DMS79 (cell line): ENCODE results near the gene GTF2IRD1.
A peak's percentile ranks its signal among the peaks of the same experiment; 100 is the strongest.
"Not testable (repeated sequence)": the region's sequence is repeated elsewhere in the genome, so short reads cannot be mapped to it uniquely, and the experiment has no call there.

ENCODE experiments used
- DNase-seq: peaks from one replicate; lab custom pipeline; 2025; lab: John Stamatoyannopoulos, UW

The GTF2IRD1 gene

GRCh38 chr7:74491490-74491889 is 37.8 kb downstream of the GTF2IRD1 start:
- not testable (repeated sequence) for DNase-seq

- no peak for DNase-seq
Measured at GRCh38 chr7:74493295-74493694, 39.6 kb downstream of the GTF2IRD1 start.

- no peak for DNase-seq
Measured at GRCh38 chr7:74494076-74494548, 40.4 kb downstream of the GTF2IRD1 start.

DNA sequence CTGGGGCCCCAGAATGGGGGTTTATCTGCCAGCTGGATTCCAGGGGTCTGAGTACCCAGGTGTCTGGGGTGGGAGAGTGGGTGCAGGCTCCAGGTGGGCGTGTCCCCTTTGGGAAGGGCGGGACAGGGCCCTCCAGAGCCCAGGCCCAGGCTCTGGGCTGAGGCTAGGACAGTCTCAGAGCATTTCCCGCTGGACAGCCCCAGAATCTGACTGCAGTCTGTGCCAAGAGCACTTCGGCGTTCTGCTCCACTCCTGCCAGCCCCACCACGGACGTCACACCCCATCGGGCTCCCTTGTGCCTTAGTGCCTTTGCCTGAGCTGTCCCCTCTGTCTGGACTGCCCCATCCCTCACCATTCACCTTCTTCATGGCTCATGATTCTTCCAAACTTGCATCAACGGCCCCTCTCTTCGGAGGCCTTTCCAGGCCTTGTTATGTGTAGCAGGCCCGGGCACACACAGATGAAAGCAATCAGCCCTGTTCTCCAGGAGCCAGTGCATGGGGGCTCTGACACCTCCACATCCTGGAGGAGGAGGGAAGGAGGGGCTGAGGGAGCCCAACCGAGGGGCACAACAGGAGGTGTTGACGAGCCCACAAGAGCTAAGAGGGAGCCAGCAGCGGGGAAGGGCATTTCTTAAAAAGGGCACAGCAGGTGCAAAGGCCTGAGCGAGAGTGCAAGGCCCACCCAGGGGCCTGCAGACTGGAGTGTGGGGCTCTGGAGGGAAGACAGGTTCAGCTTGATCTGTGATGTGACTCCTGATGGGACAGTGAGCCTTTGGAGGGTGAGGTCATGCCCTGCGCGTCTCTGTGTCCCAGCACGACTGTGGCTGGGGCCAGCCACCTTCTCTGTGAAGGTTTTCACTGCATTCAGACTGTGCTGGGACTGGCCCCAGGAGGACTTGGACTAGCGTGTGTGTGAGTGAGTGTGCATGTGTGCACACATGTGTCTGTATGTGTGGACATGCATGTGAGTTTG is 41.7 kb downstream of the GTF2IRD1 start:
- no peak for DNase-seq

- no peak for DNase-seq
Measured at GRCh38 chr7:74496272-74496671, 42.6 kb downstream of the GTF2IRD1 start.

DNA sequence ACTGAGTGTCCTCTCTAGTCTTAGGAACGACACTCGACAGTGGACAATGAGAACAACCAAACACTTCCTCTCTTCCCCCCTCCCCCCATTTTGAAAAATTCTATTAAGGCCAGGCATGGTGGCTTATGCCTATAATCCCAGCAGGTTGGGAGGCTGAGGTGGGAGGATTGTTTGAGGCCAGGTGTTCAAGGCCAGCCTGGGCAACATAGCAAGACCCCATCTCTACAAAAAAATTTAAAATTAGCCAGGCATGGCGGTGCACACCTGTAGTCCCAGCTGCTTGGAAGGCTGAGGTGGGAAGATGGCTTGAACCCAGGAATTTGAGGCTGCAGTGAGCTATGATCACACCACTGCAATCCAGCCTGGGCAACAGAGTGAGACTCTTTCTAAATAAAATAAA is 43.1 kb downstream of the GTF2IRD1 start:
- DNase-seq, result not testable (repeated sequence)

DNA sequence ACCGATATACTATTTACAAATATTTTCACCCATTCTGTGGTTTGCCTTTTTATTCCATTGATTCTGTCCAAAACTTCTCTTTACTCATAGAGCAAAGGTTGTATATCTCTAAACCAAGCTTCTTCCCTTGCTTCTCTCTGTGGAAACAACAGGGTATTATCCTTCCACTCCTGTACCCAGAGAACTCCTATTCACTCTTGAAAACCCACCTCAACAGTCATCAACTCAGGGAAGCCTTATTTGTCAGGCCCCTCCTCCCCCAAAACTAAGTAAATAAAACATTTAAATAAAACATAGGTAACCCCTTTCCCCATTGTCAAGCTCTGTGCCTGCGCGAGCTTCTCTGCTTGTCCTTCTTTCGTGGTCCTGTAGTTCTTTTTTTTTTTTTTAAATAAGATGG is 44.6 kb downstream of the GTF2IRD1 start:
- DNase-seq, result no peak

DNA sequence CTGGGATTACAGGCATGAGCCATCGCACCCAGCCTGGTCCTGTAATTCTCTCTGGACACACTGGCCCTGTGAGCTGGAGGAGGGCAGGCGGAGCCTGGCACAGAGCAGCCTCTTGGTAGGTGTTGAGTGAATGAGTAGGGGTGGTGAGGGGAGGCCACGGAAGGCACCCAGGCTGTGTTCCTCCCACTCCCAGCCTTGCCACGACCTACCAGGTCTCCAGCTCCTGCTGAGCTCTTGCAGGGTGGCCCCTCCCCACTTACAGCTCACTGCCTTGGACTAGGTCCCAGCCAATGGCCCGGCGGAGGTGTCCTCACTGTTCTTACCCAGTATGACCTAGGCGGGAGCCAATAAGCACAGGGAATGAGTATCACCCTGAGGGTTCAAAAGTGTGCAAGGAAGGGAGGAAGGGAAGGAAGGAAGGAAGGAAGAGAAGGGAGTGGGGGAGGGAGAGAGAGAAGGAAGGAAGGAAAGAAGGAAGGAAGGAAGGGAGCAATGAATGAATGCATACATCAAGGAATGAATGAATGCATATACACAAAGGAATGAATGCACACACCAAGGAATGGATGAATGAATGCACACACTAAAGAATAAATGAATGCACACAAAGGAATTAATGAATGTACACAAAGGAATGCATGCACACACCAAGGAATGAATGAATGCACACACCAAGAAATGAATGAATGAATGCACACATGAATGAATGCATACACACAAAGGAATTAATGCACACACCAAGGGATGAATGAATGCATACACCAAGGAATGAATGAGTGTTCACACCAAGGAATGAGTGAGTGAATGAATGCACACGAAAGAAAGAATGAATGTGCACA is 45.5 kb downstream of the GTF2IRD1 start:
- no peak for DNase-seq

DNA sequence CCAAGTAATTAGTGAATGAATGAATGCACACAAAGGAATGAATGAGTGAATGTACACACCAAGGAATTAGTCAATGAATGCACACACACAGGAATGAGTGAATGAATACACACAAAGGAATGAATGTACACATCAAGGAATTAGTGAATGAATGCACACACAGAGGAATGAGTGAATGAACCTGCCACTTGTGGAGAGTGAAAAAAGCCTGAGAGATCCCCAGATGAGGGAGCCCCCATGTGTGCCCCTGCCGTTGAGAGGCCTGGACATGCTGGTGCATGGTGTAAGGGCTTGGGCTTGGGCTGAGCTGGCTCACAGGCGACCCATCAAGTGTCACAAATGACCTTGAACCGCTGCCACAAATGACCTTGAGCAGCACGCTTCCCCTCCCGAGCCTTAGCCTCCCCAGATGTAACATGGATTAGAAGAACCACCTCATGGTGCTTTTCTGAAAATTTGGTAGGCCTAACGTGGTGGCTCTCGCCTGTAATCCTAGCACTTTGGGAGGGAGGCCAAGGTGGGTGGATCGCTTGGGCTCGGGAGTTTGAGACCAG is 46.2 kb downstream of the GTF2IRD1 start:
- DNase-seq, result no peak

DNA sequence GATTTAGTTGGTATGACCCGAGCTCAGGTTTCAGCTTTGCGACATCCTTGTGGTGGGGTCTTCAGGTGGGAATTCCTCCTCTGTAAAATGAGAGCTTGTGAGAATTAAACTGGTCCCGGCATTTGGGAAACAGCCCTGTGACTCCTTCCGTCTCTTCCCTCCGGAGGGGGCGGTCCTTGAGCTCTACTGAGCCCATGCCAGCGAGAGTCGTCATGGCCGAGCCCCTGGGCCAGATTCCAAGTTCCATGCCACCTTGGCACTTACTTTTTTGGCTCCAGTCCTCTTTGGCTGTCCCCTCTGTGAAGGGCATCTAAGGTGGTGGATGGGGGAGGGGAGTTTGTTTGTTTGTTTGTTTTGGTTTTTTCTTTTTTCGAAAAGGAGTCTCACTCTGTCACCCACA is 47.6 kb downstream of the GTF2IRD1 start:
- DNase-seq, result peak; percentile 46

- DNase-seq, result no peak
Measured at GRCh38 chr7:74502216-74502891, 48.6 kb downstream of the GTF2IRD1 start.

DNA sequence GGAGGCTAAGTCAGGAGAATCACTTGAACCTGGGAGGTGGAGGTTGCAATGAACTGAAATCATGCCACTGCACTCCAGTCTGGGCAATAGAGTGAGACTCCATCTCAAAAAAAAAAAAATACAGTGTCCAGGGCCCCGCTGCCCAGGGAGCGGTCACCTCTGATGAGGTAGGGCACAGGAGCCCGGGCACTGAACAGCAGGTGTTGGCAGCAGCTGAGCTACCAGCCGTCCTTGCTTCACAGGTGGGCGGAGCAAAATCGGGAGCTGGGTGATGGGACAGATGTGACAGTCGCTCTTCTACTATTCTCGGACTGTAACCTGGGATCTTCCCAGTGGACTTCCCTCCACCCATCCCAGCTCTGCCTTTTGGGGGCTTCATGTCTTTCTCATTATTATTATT is 49.4 kb downstream of the GTF2IRD1 start:
- DNase-seq, result no peak

- DNase-seq, result no peak
Measured at GRCh38 chr7:74503943-74504342, 50.2 kb downstream of the GTF2IRD1 start.

GRCh38 chr7:74505471-74506324 is 52.0 kb downstream of the GTF2IRD1 start:
- no peak for DNase-seq

DNA sequence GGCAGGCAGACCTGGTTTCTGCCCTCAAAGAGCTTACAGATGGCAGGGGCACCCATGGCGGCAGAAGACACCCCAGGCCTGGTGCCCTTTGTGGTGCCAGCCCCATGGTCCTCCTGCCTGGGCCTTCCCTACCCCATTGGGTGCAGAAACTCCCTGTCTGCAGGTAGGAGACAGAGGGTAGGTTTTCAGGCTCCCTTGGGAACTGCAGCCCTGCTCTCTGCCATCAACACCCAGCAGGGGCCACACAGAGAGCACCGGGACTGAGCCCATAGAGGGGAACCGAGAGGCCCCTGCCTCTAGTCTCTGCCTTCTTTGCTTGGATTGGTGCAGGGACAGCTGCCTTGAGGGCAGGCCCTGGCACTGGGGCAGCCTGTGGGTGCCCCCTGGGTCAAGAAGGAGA is 52.6 kb downstream of the GTF2IRD1 start:
- no peak for DNase-seq

DNA sequence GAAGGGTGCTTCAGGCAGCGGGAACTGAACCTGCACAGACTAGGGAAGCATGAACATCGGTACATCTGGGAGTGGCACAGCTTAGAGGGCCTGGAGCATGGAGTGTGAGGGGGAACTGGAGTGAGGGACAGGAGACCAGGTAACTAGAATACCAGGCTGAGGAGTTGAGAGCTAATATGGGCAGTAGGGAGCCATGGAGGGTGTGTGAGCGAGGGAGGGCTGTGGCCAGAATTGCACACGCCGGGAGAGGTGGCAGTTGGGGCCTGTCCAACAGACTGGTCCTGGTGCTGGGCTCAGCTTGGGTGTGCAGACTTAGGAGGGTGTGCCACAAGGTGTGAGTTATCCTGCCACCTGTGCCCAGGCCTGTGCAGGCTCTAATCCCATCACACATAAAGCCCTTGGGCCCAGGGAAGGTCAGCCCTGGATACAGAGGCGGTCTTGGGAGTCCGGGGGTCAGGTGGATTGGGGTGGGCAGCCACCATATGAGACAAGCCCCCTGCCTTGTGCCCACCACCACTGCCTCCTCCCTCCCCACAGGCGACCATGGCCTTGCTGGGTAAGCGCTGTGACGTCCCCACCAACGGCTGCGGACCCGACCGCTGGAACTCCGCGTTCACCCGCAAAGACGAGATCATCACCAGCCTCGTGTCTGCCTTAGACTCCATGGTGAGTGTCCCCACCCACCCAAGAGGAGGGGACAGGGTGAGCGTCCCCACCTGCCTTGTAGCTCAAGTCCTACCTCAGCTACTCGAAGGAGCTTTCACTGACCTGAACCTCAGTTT is 54.0 kb downstream of the GTF2IRD1 start:
- DNase-seq, result no peak

- not testable (repeated sequence) for DNase-seq
Measured at GRCh38 chr7:74509453-74509852, 55.7 kb downstream of the GTF2IRD1 start.

GRCh38 chr7:74511345-74511744 is 57.6 kb downstream of the GTF2IRD1 start:
- DNase-seq, result no peak

GRCh38 chr7:74512762-74513161 is 59.1 kb downstream of the GTF2IRD1 start:
- DNase-seq, result no peak

DNA sequence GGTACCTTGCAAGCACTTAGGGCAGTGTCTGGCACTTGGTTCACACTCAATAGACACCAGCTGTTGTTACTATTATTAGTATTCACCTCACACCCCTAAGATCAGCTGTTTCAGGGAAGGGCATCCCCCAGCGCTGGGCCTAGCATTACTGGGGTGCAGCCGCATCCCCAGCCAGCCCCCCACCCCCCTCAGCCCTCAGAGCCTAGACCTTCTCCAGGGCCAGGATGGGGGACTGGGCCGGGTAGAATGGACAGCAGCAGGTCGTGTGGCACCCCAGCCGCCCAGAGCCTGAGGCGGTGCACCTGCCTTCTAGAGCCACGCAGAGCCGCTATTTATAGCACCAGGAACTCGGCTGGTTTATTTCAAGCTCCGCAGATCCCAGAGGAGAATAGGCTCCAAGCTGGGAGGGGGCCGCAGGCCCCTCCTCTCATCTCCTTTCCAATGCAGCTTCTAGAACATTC is 60.5 kb downstream of the GTF2IRD1 start:
- no peak for DNase-seq
